H9 (cell line): Measurements from ENCODE around the gene ABCA3. TPM values are rescaled to one million over a fixed set of nuclear protein-coding genes. Genes with fewer than 3 reads are reported as not detected.

ENCODE experiments used
- DNase-seq: peaks from one replicate; pipeline ENCODE4 v3.0.0-alpha.2; 2017
- H2AFZ ChIP-seq: one replicate; pipeline ENCODE4 v1.6.1; 2013; ENCODE audit warnings: mild to moderate bottlenecking, low read length, control low read depth, moderate library complexity
- H2AK5ac ChIP-seq: 2 replicates; pipeline ENCODE4 v1.6.1; 2013; ENCODE audit warnings: low read length, control low read depth, mixed read lengths; ENCODE audit not compliant: insufficient read length
- H2BK120ac ChIP-seq: one replicate; pipeline ENCODE4 v1.6.1; 2013; ENCODE audit warnings: low read depth, mild to moderate bottlenecking, low read length, control low read depth, inconsistent platforms; ENCODE audit not compliant: poor library complexity, severe bottlenecking
- H2BK12ac ChIP-seq: 2 replicates; pipeline ENCODE4 v1.6.1; 2013; ENCODE audit warnings: low read length, control low read depth, mixed read lengths, low read depth; ENCODE audit not compliant: insufficient read length
- H2BK15ac ChIP-seq: 2 replicates; pipeline ENCODE4 v1.6.1; 2013; ENCODE audit warnings: low read depth, low read length, control low read depth
- H2BK20ac ChIP-seq: one replicate; pipeline ENCODE4 v1.6.1; 2013; ENCODE audit warnings: low read depth, mild to moderate bottlenecking, low read length, control low read depth, inconsistent platforms; ENCODE audit not compliant: poor library complexity, severe bottlenecking
- H2BK5ac ChIP-seq: 2 replicates; pipeline ENCODE4 v1.6.1; 2013; ENCODE audit warnings: low read length, control low read depth, mixed read lengths; ENCODE audit not compliant: insufficient read length
- H3K14ac ChIP-seq: 2 replicates; pipeline ENCODE4 v1.6.1; 2013; ENCODE audit warnings: low read length, control low read depth; ENCODE audit not compliant: insufficient read depth
- H3K18ac ChIP-seq: 2 replicates; pipeline ENCODE4 v1.6.1; 2013; ENCODE audit warnings: low read depth, mild to moderate bottlenecking, mixed read lengths, low read length, control low read depth; ENCODE audit not compliant: insufficient read length
- H3K23ac ChIP-seq: 2 replicates; pipeline ENCODE4 v1.6.1; 2013; ENCODE audit warnings: low read length, control low read depth, mixed read lengths, low read depth; ENCODE audit not compliant: insufficient read length
- H3K23me2 ChIP-seq: 2 replicates; pipeline ENCODE4 v1.6.1; 2013; ENCODE audit warnings: low read depth, mild to moderate bottlenecking, mixed read lengths, low read length, control low read depth; ENCODE audit not compliant: insufficient read length, poor library complexity, severe bottlenecking
- H3K27ac ChIP-seq: 2 replicates; pipeline ENCODE4 v1.5.1; 2013; ENCODE audit warnings: low read length, control low read depth, mixed read lengths, low read depth; ENCODE audit not compliant: insufficient read length
- H3K27me3 ChIP-seq: 2 replicates; pipeline ENCODE4 v1.6.1; 2013; ENCODE audit warnings: low read length, control low read depth, inconsistent platforms; ENCODE audit not compliant: insufficient read depth
- H3K4ac ChIP-seq: 2 replicates; pipeline ENCODE4 v1.6.1; 2013; ENCODE audit warnings: low read depth, mild to moderate bottlenecking, control low read depth, inconsistent platforms, low read length, moderate library complexity
- H3K4me1 ChIP-seq: 2 replicates; pipeline ENCODE4 v1.6.1; 2013; ENCODE audit warnings: low read length, control low read depth, inconsistent platforms; ENCODE audit not compliant: insufficient read depth
- H3K4me2 ChIP-seq: 2 replicates; pipeline ENCODE4 v1.6.1; 2013; ENCODE audit warnings: low read length, control low read depth, mixed read lengths; ENCODE audit not compliant: insufficient read length, insufficient read depth
- H3K56ac ChIP-seq: 2 replicates; pipeline ENCODE4 v1.6.1; 2013; ENCODE audit warnings: low read depth, mild to moderate bottlenecking, mixed read lengths, low read length, control low read depth; ENCODE audit not compliant: insufficient read length
- H3K79me1 ChIP-seq: 2 replicates; pipeline ENCODE4 v1.6.1; 2013; ENCODE audit warnings: low read depth, mild to moderate bottlenecking, moderate library complexity, low read length, control low read depth, inconsistent platforms; ENCODE audit not compliant: insufficient read depth, poor library complexity, severe bottlenecking
- H3K79me2 ChIP-seq: 2 replicates; pipeline ENCODE4 v1.6.1; 2013; ENCODE audit warnings: low read length, control low read depth, inconsistent platforms; ENCODE audit not compliant: insufficient read depth
- H3K9ac ChIP-seq: 2 replicates; pipeline ENCODE4 v1.6.1; 2013; ENCODE audit warnings: low read length, control low read depth, mixed read lengths; ENCODE audit not compliant: insufficient read length; ENCODE audit errors: extremely low read depth
- H3K9me3 ChIP-seq: one replicate; pipeline ENCODE4 v1.6.1; 2013; ENCODE audit warnings: low read depth, low read length, inconsistent platforms; ENCODE audit not compliant: control insufficient read depth
- H3T11ph ChIP-seq: one replicate; pipeline ENCODE4 v1.6.1; 2013; ENCODE audit warnings: mild to moderate bottlenecking, low read length, control low read depth, inconsistent platforms
- H4K20me1 ChIP-seq: one replicate; pipeline ENCODE4 v1.6.1; 2013; ENCODE audit not compliant: control insufficient read depth, insufficient read length, insufficient read depth
- H4K5ac ChIP-seq: 2 replicates; pipeline ENCODE4 v1.6.1; 2013; ENCODE audit warnings: low read depth, mild to moderate bottlenecking, mixed read lengths, low read length, control low read depth; ENCODE audit not compliant: insufficient read length
- H4K8ac ChIP-seq: replicated peaks from 2 replicates; pipeline ENCODE4 v1.6.1; 2013; ENCODE audit warnings: low read length, control low read depth, mixed read lengths, low read depth; ENCODE audit not compliant: insufficient read length
- H4K91ac ChIP-seq: 2 replicates; pipeline ENCODE4 v1.6.1; 2013; ENCODE audit warnings: low read depth, mild to moderate bottlenecking, moderate library complexity, mixed read lengths, low read length, control low read depth; ENCODE audit not compliant: insufficient read length
- H3K27ac Mint-ChIP-seq, 3 experiments: 2 replicates in 2 of 3; 3 replicates in 1 of 3; pipeline ENCODE4 v1.8.0; 2020 to 2021; ENCODE audit warnings: mixed read lengths in 3 of 3, mild to moderate bottlenecking in 1 of 3, moderate library complexity in 1 of 3
- H3K27me3 Mint-ChIP-seq: 2 replicates; pipeline ENCODE4 v1.8.0; 2021; ENCODE audit warnings: low read depth, mild to moderate bottlenecking, moderate library complexity, mixed read lengths
- H3K36me3 Mint-ChIP-seq, 3 experiments: 2 replicates in 2 of 3; 3 replicates in 1 of 3; pipeline ENCODE4 v1.8.0; 2020 to 2021; ENCODE audit warnings: low read depth in 3 of 3, mixed read lengths in 3 of 3; ENCODE audit not compliant: insufficient read depth in 1 of 3
- H3K4me1 Mint-ChIP-seq, 2 experiments: 2 replicates each; pipeline ENCODE4 v1.8.0; 2020; ENCODE audit warnings: mixed read lengths in 2 of 2
- H3K4me3 Mint-ChIP-seq, 2 experiments: 2 replicates in 1 of 2; 3 replicates in 1 of 2; pipeline ENCODE4 v1.8.0; 2020 to 2021; ENCODE audit warnings: mild to moderate bottlenecking in 2 of 2, mixed read lengths in 2 of 2, moderate library complexity in 1 of 2
- H3K9me3 Mint-ChIP-seq, 2 experiments: 2 replicates in 1 of 2; 3 replicates in 1 of 2; pipeline ENCODE4 v1.8.0; 2020; ENCODE audit warnings: mild to moderate bottlenecking in 2 of 2, mixed read lengths in 2 of 2, moderate library complexity in 1 of 2
- WGBS: extraction: QIAGEN DNeasy Blood & Tissue Kit; methylation state at CpG from one replicate; pipeline ENCODE4 v1.1.7; 2013; ENCODE audit warnings: missing lambda C conversion rate, low lambda C conversion rate, mixed read lengths; ENCODE audit not compliant: insufficient read length; ENCODE audit errors: extremely low coverage; 5-methylcytosine and 5-hydroxymethylcytosine counted together
- total RNA-seq: library from RNA; stranded (reverse); gene quantifications from 2 replicates; pipeline ENCODE4 v1.2.1, GENCODE V29; 2021
- TF ChIP-seq, protein P1 (sequence below): fragments of 200-600 bp; sonication (generic); conservative IDR thresholded peaks from 3 replicates; pipeline ENCODE4 v1.8.0; 2021; ENCODE audit warnings: antibody characterized with exemption, mild to moderate bottlenecking

The ABCA3 gene
- total RNA-seq, 1 experiment from 2014 or later = 8.0 TPM

DNA sequence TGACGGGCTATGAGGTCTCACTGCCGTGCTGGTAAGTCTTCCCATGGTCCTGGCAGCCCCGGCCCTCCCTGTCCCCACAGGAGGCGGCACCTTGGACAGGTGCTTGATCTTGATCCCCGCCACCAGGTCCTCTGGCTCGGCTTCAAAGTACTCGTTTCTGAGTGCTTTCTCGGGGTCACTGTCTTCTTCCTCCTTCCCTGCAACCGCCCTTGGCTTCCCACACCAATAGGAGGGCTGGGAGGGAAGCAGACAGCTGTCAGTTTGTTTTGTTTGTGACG lies 40.7 kb downstream of the ABCA3 start:
- H2BK15ac ChIP-seq = no peak overlapping the region
- TF ChIP-seq, protein P1, sequence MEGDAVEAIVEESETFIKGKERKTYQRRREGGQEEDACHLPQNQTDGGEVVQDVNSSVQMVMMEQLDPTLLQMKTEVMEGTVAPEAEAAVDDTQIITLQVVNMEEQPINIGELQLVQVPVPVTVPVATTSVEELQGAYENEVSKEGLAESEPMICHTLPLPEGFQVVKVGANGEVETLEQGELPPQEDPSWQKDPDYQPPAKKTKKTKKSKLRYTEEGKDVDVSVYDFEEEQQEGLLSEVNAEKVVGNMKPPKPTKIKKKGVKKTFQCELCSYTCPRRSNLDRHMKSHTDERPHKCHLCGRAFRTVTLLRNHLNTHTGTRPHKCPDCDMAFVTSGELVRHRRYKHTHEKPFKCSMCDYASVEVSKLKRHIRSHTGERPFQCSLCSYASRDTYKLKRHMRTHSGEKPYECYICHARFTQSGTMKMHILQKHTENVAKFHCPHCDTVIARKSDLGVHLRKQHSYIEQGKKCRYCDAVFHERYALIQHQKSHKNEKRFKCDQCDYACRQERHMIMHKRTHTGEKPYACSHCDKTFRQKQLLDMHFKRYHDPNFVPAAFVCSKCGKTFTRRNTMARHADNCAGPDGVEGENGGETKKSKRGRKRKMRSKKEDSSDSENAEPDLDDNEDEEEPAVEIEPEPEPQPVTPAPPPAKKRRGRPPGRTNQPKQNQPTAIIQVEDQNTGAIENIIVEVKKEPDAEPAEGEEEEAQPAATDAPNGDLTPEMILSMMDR = no peak
- no peak overlapping the region for H3K9ac ChIP-seq
- Mint-ChIP-seq H3K36me3 (no peaks in the 10 kb centered on the region; a peak in 1 of 7 replicates), H3K4me1 (no peaks in the 10 kb centered on the region), H3K27me3 (no peaks in the 10 kb centered on the region; the same call in 1 of the 2 replicates), H3K27ac (no peak overlapping the region), H3K4me3 (no peak overlapping the region; a peak in 1 of 5 replicates), H3K9me3 (no peaks in the 10 kb centered on the region)
- H4K91ac ChIP-seq = no peak overlapping the region
- no peak overlapping the region for H2AFZ ChIP-seq
- no peak overlapping the region for H3K23ac ChIP-seq
- no CpG with 5 or more reads among the region's 10 CpGs for WGBS
- H2BK12ac ChIP-seq = no peak overlapping the region
- H3K79me2 ChIP-seq = no peaks in the 10 kb centered on the region
- no peaks in the 10 kb centered on the region for H3K79me1 ChIP-seq
- no peak overlapping the region for H3K4ac ChIP-seq
- H3K56ac ChIP-seq = no peak overlapping the region
- no peak overlapping the region for H2AK5ac ChIP-seq
- no peak overlapping the region for H2BK5ac ChIP-seq
- H3T11ph ChIP-seq = no peak overlapping the region
- no peak overlapping the region for H4K8ac ChIP-seq
- H3K27me3 ChIP-seq = no peaks in the 10 kb centered on the region
- H4K20me1 ChIP-seq = no peaks in the 10 kb centered on the region
- H3K14ac ChIP-seq = no peak overlapping the region
- no peak overlapping the region for H3K27ac ChIP-seq
- H2BK20ac ChIP-seq = no peak overlapping the region
- no peak for DNase-seq
- no peak overlapping the region for H2BK120ac ChIP-seq
- H3K18ac ChIP-seq = no peak overlapping the region
- H4K5ac ChIP-seq = no peak overlapping the region
- 0 out of 2 replicates have a peak, but pooled peaks cover 3% of the 10 kb centered on the region for H3K4me1 ChIP-seq
- H3K9me3 ChIP-seq = no peaks in the 10 kb centered on the region
- no peak overlapping the region for H3K4me2 ChIP-seq
- no peaks in the 10 kb centered on the region for H3K23me2 ChIP-seq
